GM12865 (cell line): ENCODE results near the gene PPP1R16B.
A peak's percentile ranks its signal among the peaks of the same experiment; 100 is the strongest.

Source experiments
- DNase-seq: peaks from one replicate; pipeline ENCODE4 v3.0.0; 2010; ENCODE audit warnings: low read depth
- H3K4me3 ChIP-seq: 2 replicates; pipeline ENCODE4 v1.5.1; 2011; ENCODE audit warnings: mild to moderate bottlenecking, low read depth, low read length, control low read depth
- CTCF ChIP-seq: IDR thresholded peaks from 2 replicates; pipeline ENCODE4 v1.5.1; 2011; ENCODE audit warnings: low read length, control low read depth, low read depth, inconsistent platforms; ENCODE audit not compliant: insufficient read depth; ENCODE audit errors: missing control alignments

Gene PPP1R16B

GRCh38 chr20:38926142-38926933 lies 120.8 kb downstream of the PPP1R16B start, which contains the start of gene FAM83D:
TSS of gene FAM83D (plus strand) at chr20:38926417. CDS start at chr20:38926443, 26 bp downstream.
- TF ChIP-seq CTCF, result no peak
- DNase-seq, result peak; percentile 98
- H3K4me3 ChIP-seq, result peak within 1 kb of the TSS; percentile 88

GRCh38 chr20:38926934-38927616 lies 121.6 kb downstream of the PPP1R16B start:
- no peak for DNase-seq
- H3K4me3 ChIP-seq, result peak overlapping the region; percentile 88
- TF ChIP-seq CTCF, result no peak

- TF ChIP-seq CTCF, result no peak
- peak; percentile 50 for DNase-seq
- H3K4me3 ChIP-seq, result peak overlapping the region; percentile 88
Measured at GRCh38 chr20:38927902-38928578, 122.5 kb downstream of the PPP1R16B start.

GRCh38 chr20:38930242-38930569 lies 124.7 kb downstream of the PPP1R16B start:
- TF ChIP-seq CTCF, result no peak
- no peak overlapping the region for H3K4me3 ChIP-seq

GRCh38 chr20:38931984-38932383 lies 126.5 kb downstream of the PPP1R16B start:
- DNase-seq, result no peak
- no peak for TF ChIP-seq CTCF
- H3K4me3 ChIP-seq, result no peak overlapping the region

More at GRCh38 chr20:38930242-38930569, 124.7 kb downstream of the PPP1R16B start:
- DNase-seq, result no peak

- no peak for DNase-seq
- no peak for TF ChIP-seq CTCF
Measured at GRCh38 chr20:38932457-38933120, 127.1 kb downstream of the PPP1R16B start.

More at GRCh38 chr20:38932457-38933120, 127.1 kb downstream of the PPP1R16B start:
- H3K4me3 ChIP-seq, result no peak overlapping the region
